IMR-90 (cell line): ENCODE data around the gene ARL8B. TPM values are rescaled to one million over a fixed set of nuclear protein-coding genes. Genes with fewer than 3 reads are reported as not detected.

Experiments used
- ATAC-seq: fragments of 200-7000 bp; cut with Tn5 transposase; 2 replicates; pipeline ENCODE4 v1.9.1; 2020; ENCODE audit warnings: low read depth, mild to moderate bottlenecking, moderate library complexity
- BruUV-seq: library from RNA; stranded (reverse); fragments of 400-500 nt; replicated peaks from 2 replicates; lab custom pipeline; 2021; lab: Mats Ljungman, UMichigan
- CTCF ChIA-PET: fragments of 300-600 bp; formaldehyde crosslinking; extraction: SDS; loops from one replicate; lab custom pipeline; 2021; ENCODE audit warnings: antibody characterized with exemption; lab: Yijun Ruan, JAX
- POLR2A ChIA-PET: fragments of 300-600 bp; sonication (Branson Sonifier 250); formaldehyde crosslinking; loops from one replicate; lab custom pipeline; 2022; ENCODE audit warnings: antibody characterized with exemption; ENCODE audit not compliant: unreplicated experiment; lab: Charles Lee
- DNase-seq: peaks from one replicate; pipeline ENCODE4 v3.0.0; 2013
- H2AFZ ChIP-seq: replicated peaks from 2 replicates; pipeline ENCODE3; 2013; ENCODE audit warnings: low read length, mild to moderate bottlenecking; ENCODE audit not compliant: poor library complexity
- H2AK5ac ChIP-seq: 2 replicates; pipeline ENCODE4 v1.6.1; 2013; ENCODE audit warnings: low read depth, low read length, inconsistent platforms
- H2AK9ac ChIP-seq: replicated peaks from 2 replicates; pipeline ENCODE3; 2013; ENCODE audit warnings: mild to moderate bottlenecking, low read depth, low read length, moderate library complexity; ENCODE audit not compliant: poor library complexity
- H2BK120ac ChIP-seq: 2 replicates; pipeline ENCODE4 v1.6.1; 2013; ENCODE audit warnings: low read depth, low read length, inconsistent platforms
- H2BK15ac ChIP-seq: 3 replicates; pipeline ENCODE4 v1.6.1; 2013; ENCODE audit warnings: low read depth, low read length, inconsistent platforms
- H2BK20ac ChIP-seq: 2 replicates; pipeline ENCODE4 v1.6.1; 2013; ENCODE audit warnings: low read depth, mild to moderate bottlenecking, inconsistent platforms, low read length, moderate library complexity
- H2BK5ac ChIP-seq: 2 replicates; pipeline ENCODE4 v1.6.1; 2013; ENCODE audit warnings: mild to moderate bottlenecking, low read depth, low read length, inconsistent platforms; ENCODE audit not compliant: poor library complexity, severe bottlenecking
- H3K14ac ChIP-seq: replicated peaks from 2 replicates; pipeline ENCODE4 v1.6.1; 2013; ENCODE audit warnings: low read depth, low read length, inconsistent platforms
- H3K18ac ChIP-seq: 2 replicates; pipeline ENCODE4 v1.6.1; 2013; ENCODE audit warnings: low read depth, low read length, control low read depth
- H3K23ac ChIP-seq: 2 replicates; pipeline ENCODE4 v1.6.1; 2013; ENCODE audit warnings: low read depth, low read length, inconsistent platforms
- H3K27ac ChIP-seq: 2 replicates; pipeline ENCODE4 v1.5.1; 2013; ENCODE audit warnings: mild to moderate bottlenecking, control low read depth, low read length; ENCODE audit not compliant: insufficient read depth
- H3K27me3 ChIP-seq: 2 replicates; pipeline ENCODE4 v1.6.1; 2013; ENCODE audit warnings: low read length; ENCODE audit not compliant: control insufficient read depth, insufficient read depth
- H3K36me3 ChIP-seq: 2 replicates; pipeline ENCODE4 v1.6.1; 2013; ENCODE audit warnings: low read length, mixed read lengths; ENCODE audit not compliant: control insufficient read depth, insufficient read depth
- H3K4ac ChIP-seq: 2 replicates; pipeline ENCODE4 v1.6.1; 2013; ENCODE audit warnings: low read depth, low read length, inconsistent platforms
- H3K4me1 ChIP-seq: 2 replicates; pipeline ENCODE4 v1.6.1; 2013; ENCODE audit warnings: low read length, mixed read lengths; ENCODE audit not compliant: control insufficient read depth, insufficient read depth
- H3K4me2 ChIP-seq: 2 replicates; pipeline ENCODE4 v1.6.1; 2013; ENCODE audit warnings: low read depth, mild to moderate bottlenecking, control low read depth, low read length, moderate library complexity
- H3K4me3 ChIP-seq: 2 replicates; pipeline ENCODE4 v1.5.1; 2013; ENCODE audit warnings: low read depth, mild to moderate bottlenecking, control low read depth, low read length, moderate library complexity; ENCODE audit not compliant: insufficient read depth
- H3K56ac ChIP-seq: 2 replicates; pipeline ENCODE4 v1.6.1; 2013; ENCODE audit warnings: low read length, inconsistent platforms; ENCODE audit not compliant: insufficient read depth; ENCODE audit errors: extremely low read depth
- H3K79me1 ChIP-seq, 2 experiments: 2 replicates each; pipeline ENCODE4 v1.6.1; 2013; ENCODE audit warnings: low read length in 2 of 2, inconsistent platforms in 1 of 2, low read depth in 1 of 2
- H3K9ac ChIP-seq: 2 replicates; pipeline ENCODE4 v1.6.1; 2013; ENCODE audit warnings: low read depth, low read length, control low read depth
- H3K9me1 ChIP-seq: 2 replicates; pipeline ENCODE4 v1.6.1; 2013; ENCODE audit warnings: low read length, inconsistent platforms; ENCODE audit not compliant: insufficient read depth
- H3K9me3 ChIP-seq: 2 replicates; pipeline ENCODE4 v1.6.1; 2013; ENCODE audit warnings: low read length; ENCODE audit not compliant: control insufficient read depth, insufficient read depth
- H4K20me1 ChIP-seq: 2 replicates; pipeline ENCODE4 v1.6.1; 2013; ENCODE audit warnings: low read length, inconsistent platforms; ENCODE audit not compliant: insufficient read depth
- H4K5ac ChIP-seq: 2 replicates; pipeline ENCODE4 v1.6.1; 2013; ENCODE audit warnings: mild to moderate bottlenecking, low read depth, low read length, control low read depth
- H4K8ac ChIP-seq, 2 experiments: 2 replicates each; pipeline ENCODE4 v1.6.1; 2013; ENCODE audit warnings: low read depth in 2 of 2, low read length in 2 of 2, control low read depth in 1 of 2, inconsistent platforms in 1 of 2
- H4K91ac ChIP-seq: 2 replicates; pipeline ENCODE4 v1.6.1; 2013; ENCODE audit warnings: low read depth, low read length, inconsistent platforms; ENCODE audit not compliant: insufficient read depth
- CEBPB ChIP-seq: IDR thresholded peaks from 2 replicates; pipeline ENCODE4 v1.6.1; 2012; ENCODE audit warnings: low read depth, low read length, improper control_type of control experiment
- MAZ ChIP-seq: IDR thresholded peaks from 2 replicates; pipeline ENCODE4 v1.6.1; 2012; ENCODE audit warnings: low read depth, mild to moderate bottlenecking, low read length, improper control_type of control experiment, moderate library complexity, borderline replicate concordance
- WGBS, 2 experiments: methylation state at CpG; one replicate each; pipeline versions ENCODE4 v1.1.5 to v1.1.7; 2013; ENCODE audit warnings: missing lambda C conversion rate in 2 of 2; ENCODE audit not compliant: insufficient read length in 1 of 2; ENCODE audit errors: extremely low coverage in 2 of 2; 5-methylcytosine and 5-hydroxymethylcytosine counted together
- dilution Hi-C: fragments of 300-500 bp; cut with HindIII; formaldehyde crosslinking; loops from one replicate; pipeline ENCODE4 v1.14.3; 2018; ENCODE audit warnings: low sequenced_read_pairs; ENCODE audit not compliant: unreplicated experiment
- in situ Hi-C: fragments of 300-500 bp; cut with MboI; formaldehyde crosslinking; loops from 3 replicates; pipeline ENCODE4 v1.14.3; 2019; ENCODE audit warnings: low sequenced_read_pairs, inconsistent platforms, mixed read lengths
- intact Hi-C: fragments of 100-400 bp; cut with micrococcal nuclease; formaldehyde crosslinking; loops from 2 replicates; pipeline ENCODE4 v1.10.0; 2022
- polyA plus RNA-seq, 3 experiments: library from polyadenylated mRNA; depleted of rRNA; stranded (reverse); fragments of >200 nt; gene quantifications; 2 replicates each; pipeline ENCODE4 v1.2.3, GENCODE V29; 2012; ENCODE audit warnings: low replicate concordance in 1 of 3
- total RNA-seq: library from RNA; depleted of rRNA; stranded (reverse); fragments of >200 nt; gene quantifications from 2 replicates; pipeline ENCODE4 v1.2.3, GENCODE V29; 2012
- TF ChIP-seq, protein P1 (sequence below): conservative IDR thresholded peaks from 2 replicates; pipeline ENCODE4 v1.5.1; 2012; ENCODE audit warnings: mild to moderate bottlenecking, low read depth, low read length, improper control_type of control experiment

Gene ARL8B
- total and polyA plus RNA-seq, 2 of the 4 experiments (the other 2 are of a cell fraction), result 32.3 to 47.0 TPM

DNA sequence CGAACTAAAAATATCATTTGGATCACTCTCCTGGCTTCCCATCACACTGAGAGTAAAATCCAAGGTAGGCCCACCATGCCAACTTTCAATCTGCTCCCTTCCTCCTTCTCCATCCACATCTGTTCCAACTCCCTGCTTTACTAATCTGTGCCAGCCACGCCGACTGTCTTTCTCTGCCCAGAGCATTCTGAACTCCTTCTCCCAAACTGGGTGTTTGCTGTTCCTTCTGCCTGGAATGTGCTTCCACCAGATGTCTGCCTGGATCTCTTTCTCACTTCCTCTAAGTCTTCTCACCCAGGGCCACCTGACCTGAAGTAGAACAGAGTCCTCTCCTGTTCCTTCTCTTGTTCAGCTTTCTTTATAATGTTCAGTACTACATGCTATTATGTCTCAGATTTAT, 5.6 kb upstream of the ARL8B start:
- TF ChIP-seq, protein P1, sequence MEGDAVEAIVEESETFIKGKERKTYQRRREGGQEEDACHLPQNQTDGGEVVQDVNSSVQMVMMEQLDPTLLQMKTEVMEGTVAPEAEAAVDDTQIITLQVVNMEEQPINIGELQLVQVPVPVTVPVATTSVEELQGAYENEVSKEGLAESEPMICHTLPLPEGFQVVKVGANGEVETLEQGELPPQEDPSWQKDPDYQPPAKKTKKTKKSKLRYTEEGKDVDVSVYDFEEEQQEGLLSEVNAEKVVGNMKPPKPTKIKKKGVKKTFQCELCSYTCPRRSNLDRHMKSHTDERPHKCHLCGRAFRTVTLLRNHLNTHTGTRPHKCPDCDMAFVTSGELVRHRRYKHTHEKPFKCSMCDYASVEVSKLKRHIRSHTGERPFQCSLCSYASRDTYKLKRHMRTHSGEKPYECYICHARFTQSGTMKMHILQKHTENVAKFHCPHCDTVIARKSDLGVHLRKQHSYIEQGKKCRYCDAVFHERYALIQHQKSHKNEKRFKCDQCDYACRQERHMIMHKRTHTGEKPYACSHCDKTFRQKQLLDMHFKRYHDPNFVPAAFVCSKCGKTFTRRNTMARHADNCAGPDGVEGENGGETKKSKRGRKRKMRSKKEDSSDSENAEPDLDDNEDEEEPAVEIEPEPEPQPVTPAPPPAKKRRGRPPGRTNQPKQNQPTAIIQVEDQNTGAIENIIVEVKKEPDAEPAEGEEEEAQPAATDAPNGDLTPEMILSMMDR, result no peak
- no peak for TF ChIP-seq CEBPB
- no peak for TF ChIP-seq MAZ
- H2AK5ac ChIP-seq, result no peak overlapping the region
- H3K4ac ChIP-seq, result no peak overlapping the region
- intact Hi-C loops, result no loop called here
- dilution Hi-C loops, result no loop called here
- no peaks in the 10 kb centered on the region for H3K27me3 ChIP-seq
- no peak overlapping the region for H4K8ac ChIP-seq
- H4K91ac ChIP-seq, result no peak overlapping the region
- no peak overlapping the region for H3K4me3 ChIP-seq
- H2BK5ac ChIP-seq, result no peak overlapping the region
- H3K14ac ChIP-seq, result no peak overlapping the region
- no peak overlapping the region for H3K27ac ChIP-seq
- H2BK120ac ChIP-seq, result no peak overlapping the region
- no peak overlapping the region for H3K18ac ChIP-seq
- no peaks in the 10 kb centered on the region for H3K4me1 ChIP-seq
- DNase-seq (no peak), ATAC-seq (no peak)
- H4K5ac ChIP-seq, result no peak overlapping the region
- no peak overlapping the region for H3K23ac ChIP-seq
- H2AFZ ChIP-seq, result no peak overlapping the region
- 14% methylated on average over 1 of the region's 3 CpGs; no CpG with 5 or more reads in 1 of the 2 experiments for WGBS, 2 experiments
- no peaks in the 10 kb centered on the region for H3K9me1 ChIP-seq
- no peak overlapping the region for H2BK15ac ChIP-seq
- no peak overlapping the region for H3K4me2 ChIP-seq
- no peaks in the 10 kb centered on the region for H3K36me3 ChIP-seq
- H3K9ac ChIP-seq, result no peak overlapping the region
- ChIA-PET CTCF (no interaction called here), POLR2A (no interaction called here)
- no peaks in the 10 kb centered on the region for H3K79me1 ChIP-seq
- no peak overlapping the region for H2AK9ac ChIP-seq
- no peak overlapping the region for H3K56ac ChIP-seq
- BruUV-seq, result no TSS peak
- in situ Hi-C loops, result no loop called here
- no peaks in the 10 kb centered on the region for H4K20me1 ChIP-seq
- H2BK20ac ChIP-seq, result no peak overlapping the region
- H3K9me3 ChIP-seq, result no peaks in the 10 kb centered on the region
